Measurements from ENCODE around the gene CD274.
"Not testable (repeated sequence)": the region's sequence is repeated elsewhere in the genome, so short reads cannot be mapped to it uniquely, and the experiment has no call there.

Gene CD274

GRCh38 chr9:5437254-5438216 is 12.8 kb upstream of the CD274 start, which contains the start of gene PLGRKT:
Gene PLGRKT, minus strand, starts transcription at chr9:5437925. Its CDS starts 5,948 bp downstream, at chr9:5431977.
- H3K4me3 ChIP-seq (ENCODE audit: control insufficient read depth, low read depth, low read length) = peak within 1 kb of the TSS; percentile 51
- DNase-seq (ENCODE audit: low read depth) = peak; percentile 68
- peak; percentile 10 for TF ChIP-seq CTCF (IDR thresholded peaks at IDR 0.05; ENCODE audit: control insufficient read depth, insufficient read depth, low read depth, low read length, missing control alignments)

- TF ChIP-seq CTCF (IDR thresholded peaks at IDR 0.05; ENCODE audit: control insufficient read depth, insufficient read depth, low read depth, low read length, missing control alignments) = no peak
- H3K4me3 ChIP-seq (ENCODE audit: control insufficient read depth, low read depth, low read length) = peak overlapping the region; percentile 51
- peak; percentile 32 for DNase-seq (ENCODE audit: low read depth)
Measured at GRCh38 chr9:5438301-5439162, 11.8 kb upstream of the CD274 start.

DNA sequence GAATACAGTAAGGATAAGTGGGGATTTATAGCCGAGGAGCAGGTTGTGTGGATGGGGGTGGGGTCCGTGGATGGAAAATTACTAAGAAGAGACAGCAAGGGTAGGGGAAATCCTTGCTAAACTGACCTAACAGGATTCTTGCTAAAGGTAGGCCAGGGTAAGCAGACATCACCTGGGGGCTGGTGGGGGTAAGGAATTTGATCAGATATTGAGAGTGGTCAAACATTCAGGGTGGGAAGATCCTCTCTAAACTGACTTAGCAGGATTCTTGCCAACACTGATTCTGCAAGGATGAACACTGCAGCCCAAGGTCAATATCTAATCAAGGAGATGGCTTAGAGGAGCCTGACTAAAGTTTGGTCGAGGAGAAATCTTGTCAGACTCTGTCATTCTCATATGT is 9.9 kb upstream of the CD274 start:
- DNase-seq (ENCODE audit: low read depth) = no peak
- H3K4me3 ChIP-seq (ENCODE audit: control insufficient read depth, low read depth, low read length) = no peak overlapping the region
- no peak for TF ChIP-seq CTCF (IDR thresholded peaks at IDR 0.05; ENCODE audit: control insufficient read depth, insufficient read depth, low read depth, low read length, missing control alignments)

- no peak overlapping the region for H3K4me3 ChIP-seq (ENCODE audit: control insufficient read depth, low read depth, low read length)
- peak; percentile 18 for DNase-seq (ENCODE audit: low read depth)
- TF ChIP-seq CTCF (IDR thresholded peaks at IDR 0.05; ENCODE audit: control insufficient read depth, insufficient read depth, low read depth, low read length, missing control alignments) = no peak
Measured at GRCh38 chr9:5441043-5441442, 9.3 kb upstream of the CD274 start.

DNA sequence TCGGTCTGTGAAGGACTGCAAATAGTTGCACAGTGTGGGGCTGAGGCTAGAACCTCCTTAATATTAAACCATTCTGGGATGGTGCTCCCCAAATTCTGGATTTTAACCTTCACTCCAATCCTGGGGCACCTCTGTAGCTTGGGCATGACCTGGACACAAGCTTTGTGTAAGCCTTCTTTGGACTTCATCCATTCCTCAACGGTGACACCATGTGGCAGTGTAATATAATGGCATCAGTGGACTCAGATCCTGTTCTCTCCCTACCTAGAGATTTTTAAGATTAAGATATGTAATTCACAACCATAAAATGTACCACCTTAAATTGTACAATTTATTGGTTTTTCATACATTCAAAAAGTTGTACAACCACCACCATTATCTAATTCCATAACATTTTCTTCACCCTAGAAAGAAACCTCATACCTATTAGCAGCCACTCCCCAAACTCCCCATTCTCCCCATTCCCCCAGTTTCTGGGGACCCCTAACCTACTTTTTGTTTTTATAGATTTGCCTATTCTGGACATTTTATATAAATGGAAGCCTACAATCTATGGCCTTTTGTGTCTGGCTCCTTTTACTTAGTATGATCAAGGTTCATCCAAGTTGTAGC is 7.8 kb upstream of the CD274 start:
- no peak overlapping the region for H3K4me3 ChIP-seq (ENCODE audit: control insufficient read depth, low read depth, low read length)
- peak; percentile 54 for TF ChIP-seq CTCF (IDR thresholded peaks at IDR 0.05; ENCODE audit: control insufficient read depth, insufficient read depth, low read depth, low read length, missing control alignments)
- peak; percentile 27 for DNase-seq (ENCODE audit: low read depth)

- H3K4me3 ChIP-seq (ENCODE audit: control insufficient read depth, low read depth, low read length) = no peak overlapping the region
- TF ChIP-seq CTCF (IDR thresholded peaks at IDR 0.05; ENCODE audit: control insufficient read depth, insufficient read depth, low read depth, low read length, missing control alignments) = no peak
- DNase-seq (ENCODE audit: low read depth) = no peak
Measured at GRCh38 chr9:5443850-5444249, 6.5 kb upstream of the CD274 start.

GRCh38 chr9:5445096-5445495 is 5.2 kb upstream of the CD274 start:
- not testable (repeated sequence) for H3K4me3 ChIP-seq (ENCODE audit: control insufficient read depth, low read depth, low read length); DNase-seq (ENCODE audit: low read depth)

All from AG09309 (cell line).